IMR-90 (cell line): ENCODE results near the gene ITPK1. TPM values are rescaled to one million over a fixed set of nuclear protein-coding genes. Genes with fewer than 3 reads are reported as not detected.

ENCODE experiments used
- ATAC-seq: fragments of 200-7000 bp; cut with Tn5 transposase; 2 replicates; pipeline ENCODE4 v1.9.1; 2020; ENCODE audit warnings: low read depth, mild to moderate bottlenecking, moderate library complexity
- BruUV-seq: library from RNA; stranded (reverse); fragments of 400-500 nt; replicated peaks from 2 replicates; lab custom pipeline; 2021; lab: Mats Ljungman, UMichigan
- CTCF ChIA-PET: fragments of 300-600 bp; formaldehyde crosslinking; extraction: SDS; loops from one replicate; lab custom pipeline; 2021; ENCODE audit warnings: antibody characterized with exemption; lab: Yijun Ruan, JAX
- POLR2A ChIA-PET: fragments of 300-600 bp; sonication (Branson Sonifier 250); formaldehyde crosslinking; loops from one replicate; lab custom pipeline; 2022; ENCODE audit warnings: antibody characterized with exemption; ENCODE audit not compliant: unreplicated experiment; lab: Charles Lee
- DNase-seq: peaks from one replicate; pipeline ENCODE4 v3.0.0; 2013
- H2AFZ ChIP-seq: replicated peaks from 2 replicates; pipeline ENCODE3; 2013; ENCODE audit warnings: low read length, mild to moderate bottlenecking; ENCODE audit not compliant: poor library complexity
- H2AK5ac ChIP-seq: 2 replicates; pipeline ENCODE4 v1.6.1; 2013; ENCODE audit warnings: low read depth, low read length, inconsistent platforms
- H2AK9ac ChIP-seq: replicated peaks from 2 replicates; pipeline ENCODE3; 2013; ENCODE audit warnings: mild to moderate bottlenecking, low read depth, low read length, moderate library complexity; ENCODE audit not compliant: poor library complexity
- H2BK120ac ChIP-seq: 2 replicates; pipeline ENCODE4 v1.6.1; 2013; ENCODE audit warnings: low read depth, low read length, inconsistent platforms
- H2BK15ac ChIP-seq: 3 replicates; pipeline ENCODE4 v1.6.1; 2013; ENCODE audit warnings: low read depth, low read length, inconsistent platforms
- H2BK20ac ChIP-seq: 2 replicates; pipeline ENCODE4 v1.6.1; 2013; ENCODE audit warnings: low read depth, mild to moderate bottlenecking, inconsistent platforms, low read length, moderate library complexity
- H2BK5ac ChIP-seq: 2 replicates; pipeline ENCODE4 v1.6.1; 2013; ENCODE audit warnings: mild to moderate bottlenecking, low read depth, low read length, inconsistent platforms; ENCODE audit not compliant: poor library complexity, severe bottlenecking
- H3K14ac ChIP-seq: replicated peaks from 2 replicates; pipeline ENCODE4 v1.6.1; 2013; ENCODE audit warnings: low read depth, low read length, inconsistent platforms
- H3K18ac ChIP-seq: 2 replicates; pipeline ENCODE4 v1.6.1; 2013; ENCODE audit warnings: low read depth, low read length, control low read depth
- H3K23ac ChIP-seq: 2 replicates; pipeline ENCODE4 v1.6.1; 2013; ENCODE audit warnings: low read depth, low read length, inconsistent platforms
- H3K27ac ChIP-seq: 2 replicates; pipeline ENCODE4 v1.5.1; 2013; ENCODE audit warnings: mild to moderate bottlenecking, control low read depth, low read length; ENCODE audit not compliant: insufficient read depth
- H3K27me3 ChIP-seq: 2 replicates; pipeline ENCODE4 v1.6.1; 2013; ENCODE audit warnings: low read length; ENCODE audit not compliant: control insufficient read depth, insufficient read depth
- H3K36me3 ChIP-seq: 2 replicates; pipeline ENCODE4 v1.6.1; 2013; ENCODE audit warnings: low read length, mixed read lengths; ENCODE audit not compliant: control insufficient read depth, insufficient read depth
- H3K4ac ChIP-seq: 2 replicates; pipeline ENCODE4 v1.6.1; 2013; ENCODE audit warnings: low read depth, low read length, inconsistent platforms
- H3K4me1 ChIP-seq: 2 replicates; pipeline ENCODE4 v1.6.1; 2013; ENCODE audit warnings: low read length, mixed read lengths; ENCODE audit not compliant: control insufficient read depth, insufficient read depth
- H3K4me2 ChIP-seq: 2 replicates; pipeline ENCODE4 v1.6.1; 2013; ENCODE audit warnings: low read depth, mild to moderate bottlenecking, control low read depth, low read length, moderate library complexity
- H3K4me3 ChIP-seq: 2 replicates; pipeline ENCODE4 v1.5.1; 2013; ENCODE audit warnings: low read depth, mild to moderate bottlenecking, control low read depth, low read length, moderate library complexity; ENCODE audit not compliant: insufficient read depth
- H3K56ac ChIP-seq: 2 replicates; pipeline ENCODE4 v1.6.1; 2013; ENCODE audit warnings: low read length, inconsistent platforms; ENCODE audit not compliant: insufficient read depth; ENCODE audit errors: extremely low read depth
- H3K79me1 ChIP-seq, 2 experiments: 2 replicates each; pipeline ENCODE4 v1.6.1; 2013; ENCODE audit warnings: low read length in 2 of 2, inconsistent platforms in 1 of 2, low read depth in 1 of 2
- H3K9ac ChIP-seq: 2 replicates; pipeline ENCODE4 v1.6.1; 2013; ENCODE audit warnings: low read depth, low read length, control low read depth
- H3K9me1 ChIP-seq: 2 replicates; pipeline ENCODE4 v1.6.1; 2013; ENCODE audit warnings: low read length, inconsistent platforms; ENCODE audit not compliant: insufficient read depth
- H3K9me3 ChIP-seq: 2 replicates; pipeline ENCODE4 v1.6.1; 2013; ENCODE audit warnings: low read length; ENCODE audit not compliant: control insufficient read depth, insufficient read depth
- H4K20me1 ChIP-seq: 2 replicates; pipeline ENCODE4 v1.6.1; 2013; ENCODE audit warnings: low read length, inconsistent platforms; ENCODE audit not compliant: insufficient read depth
- H4K5ac ChIP-seq: 2 replicates; pipeline ENCODE4 v1.6.1; 2013; ENCODE audit warnings: mild to moderate bottlenecking, low read depth, low read length, control low read depth
- H4K8ac ChIP-seq, 2 experiments: 2 replicates each; pipeline ENCODE4 v1.6.1; 2013; ENCODE audit warnings: low read depth in 2 of 2, low read length in 2 of 2, control low read depth in 1 of 2, inconsistent platforms in 1 of 2
- H4K91ac ChIP-seq: 2 replicates; pipeline ENCODE4 v1.6.1; 2013; ENCODE audit warnings: low read depth, low read length, inconsistent platforms; ENCODE audit not compliant: insufficient read depth
- BHLHE40 ChIP-seq: fragments of 150-350 bp; IDR thresholded peaks from 2 replicates; pipeline ENCODE4 v1.6.1; 2016; ENCODE audit warnings: mild to moderate bottlenecking, low read depth, low read length
- ELK1 ChIP-seq: fragments of 150-350 bp; IDR thresholded peaks from 2 replicates; pipeline ENCODE4 v1.6.1; 2016; ENCODE audit warnings: low read depth, mild to moderate bottlenecking, low read length, moderate library complexity, borderline replicate concordance
- FOS ChIP-seq: fragments of 150-350 bp; IDR thresholded peaks from 2 replicates; pipeline ENCODE4 v1.6.1; 2016; ENCODE audit warnings: low read depth, low read length
- MAZ ChIP-seq: IDR thresholded peaks from 2 replicates; pipeline ENCODE4 v1.6.1; 2012; ENCODE audit warnings: low read depth, mild to moderate bottlenecking, low read length, improper control_type of control experiment, moderate library complexity, borderline replicate concordance
- NFE2L2 ChIP-seq: fragments of 150-350 bp; IDR thresholded peaks from 2 replicates; pipeline ENCODE4 v1.6.1; 2016; ENCODE audit warnings: low read depth, mild to moderate bottlenecking, low read length
- POLR2A ChIP-seq: IDR thresholded peaks from 2 replicates; pipeline ENCODE4 v1.6.1; 2012; ENCODE audit warnings: mild to moderate bottlenecking, low read depth, low read length
- RCOR1 ChIP-seq: IDR thresholded peaks from 2 replicates; pipeline ENCODE4 v1.6.1; 2012; ENCODE audit warnings: mild to moderate bottlenecking, low read length, improper control_type of control experiment; ENCODE audit not compliant: insufficient replicate concordance
- WGBS, 2 experiments: methylation state at CpG; one replicate each; pipeline versions ENCODE4 v1.1.5 to v1.1.7; 2013; ENCODE audit warnings: missing lambda C conversion rate in 2 of 2; ENCODE audit not compliant: insufficient read length in 1 of 2; ENCODE audit errors: extremely low coverage in 2 of 2; 5-methylcytosine and 5-hydroxymethylcytosine counted together
- dilution Hi-C: fragments of 300-500 bp; cut with HindIII; formaldehyde crosslinking; loops from one replicate; pipeline ENCODE4 v1.14.3; 2018; ENCODE audit warnings: low sequenced_read_pairs; ENCODE audit not compliant: unreplicated experiment
- in situ Hi-C: fragments of 300-500 bp; cut with MboI; formaldehyde crosslinking; loops from 3 replicates; pipeline ENCODE4 v1.14.3; 2019; ENCODE audit warnings: low sequenced_read_pairs, inconsistent platforms, mixed read lengths
- intact Hi-C: fragments of 100-400 bp; cut with micrococcal nuclease; formaldehyde crosslinking; loops from 2 replicates; pipeline ENCODE4 v1.10.0; 2022
- polyA plus RNA-seq, 3 experiments: library from polyadenylated mRNA; depleted of rRNA; stranded (reverse); fragments of >200 nt; gene quantifications; 2 replicates each; pipeline ENCODE4 v1.2.3, GENCODE V29; 2012; ENCODE audit warnings: low replicate concordance in 1 of 3
- total RNA-seq: library from RNA; depleted of rRNA; stranded (reverse); fragments of >200 nt; gene quantifications from 2 replicates; pipeline ENCODE4 v1.2.3, GENCODE V29; 2012

Gene ITPK1
- total and polyA plus RNA-seq, 2 of the 4 experiments (the other 2 are of a cell fraction) = 21.7 to 26.9 TPM

- H4K20me1 ChIP-seq = peaks cover 19% of the 10 kb centered on the region
- H3K56ac ChIP-seq = no peak overlapping the region
- dilution Hi-C loops (no loop called here), intact Hi-C loops (no loop called here), in situ Hi-C loops (no loop called here)
- no peak overlapping the region for H3K4me2 ChIP-seq
- ChIA-PET POLR2A (no interaction called here), CTCF (interaction anchor here (1.1 kb wide), 1 partner anchor 27 kb away, joined by 3 read pairs; no protein-coding TSS in a partner anchor)
- H3K14ac ChIP-seq = no peak overlapping the region
- no peak overlapping the region for H3K27ac ChIP-seq
- DNase-seq (no peak), ATAC-seq (peak; percentile 50)
- H3K4me3 ChIP-seq = no peak overlapping the region
- no peak overlapping the region for H3K23ac ChIP-seq
- no peaks in the 10 kb centered on the region; the same call in 1 of the 2 replicates for H3K27me3 ChIP-seq
- H4K8ac ChIP-seq = no peak overlapping the region
- no peak overlapping the region for H3K18ac ChIP-seq
- no peak overlapping the region for H2BK20ac ChIP-seq
- 50% methylated on average over 2 of the region's 10 CpGs; no CpG with 5 or more reads in 1 of the 2 experiments for WGBS, 2 experiments
- H3K9me3 ChIP-seq = no peaks in the 10 kb centered on the region
- H3K79me1 ChIP-seq = no peaks in the 10 kb centered on the region
- no peak overlapping the region for H4K91ac ChIP-seq
- no peaks in the 10 kb centered on the region for H3K36me3 ChIP-seq
- H3K4me1 ChIP-seq = peaks cover 3% of the 10 kb centered on the region; the same call in 1 of the 2 replicates
- H2AK5ac ChIP-seq = no peak overlapping the region
- TF ChIP-seq FOS (no peak), MAZ (no peak), ELK1 (no peak), POLR2A (no peak), BHLHE40 (no peak), RCOR1 (no peak), NFE2L2 (no peak)
- H2BK120ac ChIP-seq = no peak overlapping the region
- H3K9ac ChIP-seq = no peak overlapping the region
- no peak overlapping the region for H2BK15ac ChIP-seq
- no peak overlapping the region for H4K5ac ChIP-seq
- no peaks in the 10 kb centered on the region for H3K9me1 ChIP-seq
- no peak overlapping the region for H2AK9ac ChIP-seq
- H3K4ac ChIP-seq = no peak overlapping the region
- no peak overlapping the region for H2AFZ ChIP-seq
- BruUV-seq = no TSS peak
- no peak overlapping the region for H2BK5ac ChIP-seq
These were observed 26.0 kb downstream of the ITPK1 start for GRCh38 chr14:93089521-93090269.
